ENCODE results near the gene GPR68.
"Not testable (repeated sequence)": the region's sequence is repeated elsewhere in the genome, so short reads cannot be mapped to it uniquely, and the experiment has no call there.

GPR68 gene

GRCh38 chr14:91228112-91229004 lies 16.1 kb downstream of the GPR68 start:
- no peak for DNase-seq

- no peak for DNase-seq
Observed at GRCh38 chr14:91227183-91227628, 17.3 kb downstream of the GPR68 start.

GRCh38 chr14:91226360-91226759 lies 18.1 kb downstream of the GPR68 start:
- not testable (repeated sequence) for DNase-seq

- DNase-seq, result no peak
Observed at GRCh38 chr14:91225025-91225424, 19.5 kb downstream of the GPR68 start.

GRCh38 chr14:91223028-91223783 lies 21.3 kb downstream of the GPR68 start:
- no peak for DNase-seq

DNA sequence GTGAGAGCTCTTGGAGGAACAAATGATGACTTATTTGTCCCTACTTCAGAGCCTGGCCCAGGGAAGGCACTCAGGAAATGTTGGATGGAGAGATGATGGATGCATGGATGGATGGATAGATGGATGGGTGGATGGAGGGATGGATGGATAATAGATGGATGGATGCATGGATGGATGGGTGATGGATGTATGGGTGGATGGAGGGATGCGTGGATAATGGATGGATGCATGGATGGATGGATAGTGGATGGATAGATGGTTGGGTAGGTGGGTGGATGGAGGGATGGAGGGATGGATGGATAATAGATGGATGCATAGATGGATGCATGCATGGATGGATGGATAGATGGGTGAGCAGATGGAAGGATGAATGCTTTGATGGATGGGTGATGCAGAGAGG lies 23.2 kb downstream of the GPR68 start:
- no peak for DNase-seq

- peak; percentile 85 for DNase-seq
Observed at GRCh38 chr14:91220581-91221000, 23.9 kb downstream of the GPR68 start.

- no peak for DNase-seq
Observed at GRCh38 chr14:91219517-91220389, 24.8 kb downstream of the GPR68 start.

GRCh38 chr14:91218014-91218413 lies 26.5 kb downstream of the GPR68 start:
- DNase-seq, result no peak

- DNase-seq, result no peak
Observed at GRCh38 chr14:91216731-91217226, 27.7 kb downstream of the GPR68 start.

GRCh38 chr14:91215381-91215780 lies 29.1 kb downstream of the GPR68 start:
- DNase-seq, result no peak

- DNase-seq, result no peak
Observed at GRCh38 chr14:91214306-91214705, 30.2 kb downstream of the GPR68 start.

DNA sequence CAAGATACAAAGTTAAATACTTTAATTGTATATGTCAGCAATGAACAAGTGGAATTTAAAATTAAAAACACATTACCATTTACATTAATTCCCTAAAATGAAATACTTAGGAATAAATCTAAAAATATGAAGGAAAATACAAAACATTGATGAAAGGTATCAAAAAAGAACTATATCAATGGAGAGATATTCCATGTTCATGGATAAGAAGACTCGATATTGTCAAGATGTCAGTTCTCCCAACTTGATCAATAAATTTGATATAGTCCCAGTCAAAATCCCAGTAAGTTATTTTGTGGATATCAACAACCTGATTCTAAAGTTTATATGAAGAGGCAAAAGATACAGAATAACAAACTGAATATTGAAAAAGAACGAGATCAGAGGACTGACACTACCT lies 33.5 kb downstream of the GPR68 start:
- no peak for DNase-seq

DNA sequence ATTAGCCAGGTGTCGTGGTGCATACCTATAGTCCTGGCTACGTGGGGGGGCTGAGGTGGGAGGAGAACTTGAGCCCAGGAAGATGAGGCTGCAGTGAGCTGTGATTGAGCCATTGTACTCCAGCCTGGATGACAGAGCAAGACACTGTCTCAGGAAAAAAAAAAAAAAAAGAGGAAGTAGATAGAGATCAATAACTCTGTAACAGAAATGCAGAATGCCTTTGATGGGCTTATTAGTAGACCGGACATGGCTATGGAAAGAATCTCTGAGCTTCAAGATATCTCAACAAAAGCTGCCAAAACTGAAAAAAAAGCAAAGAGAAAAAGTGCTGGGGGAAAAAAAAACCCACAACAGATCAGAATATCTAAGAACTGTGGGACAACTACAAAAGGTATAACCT lies 37.5 kb downstream of the GPR68 start:
- DNase-seq, result no peak

GRCh38 chr14:91205459-91205858 lies 39.0 kb downstream of the GPR68 start:
- DNase-seq, result no peak

GRCh38 chr14:91204657-91205056 lies 39.8 kb downstream of the GPR68 start:
- DNase-seq, result no peak

DNA sequence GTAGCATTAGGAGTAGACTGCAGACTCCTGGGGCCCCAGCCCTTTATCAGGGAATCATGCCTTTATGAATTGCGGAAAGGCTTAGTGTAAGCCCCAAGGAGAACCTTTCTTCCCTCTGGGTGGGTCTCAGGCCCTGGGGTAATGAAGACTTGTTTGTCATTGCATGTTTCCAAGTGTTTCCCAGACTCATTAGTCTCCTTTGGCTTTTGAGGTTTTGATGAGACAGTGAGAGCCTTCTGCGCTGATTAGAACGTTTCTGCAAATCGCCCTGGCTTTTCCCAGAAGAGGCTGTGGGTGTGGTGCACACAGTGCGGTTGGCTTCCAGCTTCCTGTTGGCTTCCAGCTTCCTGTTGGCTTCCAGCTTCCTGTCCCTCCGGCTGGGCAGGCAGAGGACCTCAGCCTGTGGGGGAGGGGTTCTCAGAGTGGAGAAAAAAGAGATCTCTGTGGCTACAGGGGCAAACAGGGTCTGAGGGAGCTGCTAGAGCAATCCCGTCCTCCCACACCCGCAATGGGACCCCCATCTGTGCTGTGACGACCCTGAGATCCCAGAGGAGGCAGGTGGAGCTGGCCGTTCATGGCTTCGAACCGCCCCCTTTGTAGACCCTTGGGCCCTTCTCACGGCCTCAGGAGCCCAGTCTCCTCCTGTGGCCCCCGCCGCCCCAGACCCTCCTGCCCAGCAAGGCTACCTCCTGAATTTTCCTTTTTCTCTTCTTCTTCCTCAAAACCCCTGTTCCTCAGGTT lies 42.1 kb downstream of the GPR68 start:
- DNase-seq, result no peak

DNA sequence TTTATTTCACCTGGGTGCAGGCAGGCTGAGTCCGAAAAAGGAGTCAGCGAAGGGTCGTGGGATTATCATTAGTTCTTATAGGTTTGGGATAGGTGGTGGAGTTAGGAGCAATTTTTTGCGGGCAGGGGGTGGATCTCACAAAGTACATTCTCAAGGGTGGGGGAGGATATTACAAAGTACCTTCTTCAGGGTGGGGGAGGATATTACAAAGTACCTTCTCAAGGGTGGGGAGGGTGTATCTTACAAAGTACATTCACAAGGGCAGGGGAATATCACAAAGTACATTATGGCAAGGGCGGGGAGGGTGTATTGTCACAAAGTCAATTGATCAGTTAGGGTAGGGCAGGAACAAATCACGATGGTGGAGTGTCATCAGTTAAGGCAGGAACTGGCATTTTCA lies 43.7 kb downstream of the GPR68 start:
- not testable (repeated sequence) for DNase-seq

DNA sequence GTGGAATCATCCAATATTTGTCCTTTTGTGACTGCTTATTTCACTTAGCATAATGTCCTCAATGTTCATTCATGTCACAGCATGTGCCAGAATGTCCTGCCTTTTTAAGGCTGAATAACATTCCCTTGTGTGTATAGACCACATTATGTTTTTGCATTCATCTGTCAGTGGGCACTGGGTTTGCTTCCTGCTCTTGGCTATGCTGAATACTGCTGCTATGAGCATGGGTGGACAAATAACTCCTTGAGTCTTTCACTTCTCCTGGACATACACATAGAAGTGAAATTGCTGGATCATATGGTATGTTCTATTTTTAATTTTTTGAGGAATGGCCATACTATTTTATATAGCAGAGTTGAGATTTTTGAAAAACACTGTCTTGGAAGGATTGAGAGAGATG lies 46.9 kb downstream of the GPR68 start:
- DNase-seq, result no peak

- no peak for DNase-seq
Observed at GRCh38 chr14:91195881-91196280, 48.6 kb downstream of the GPR68 start.

GRCh38 chr14:91193069-91193468 lies 51.4 kb downstream of the GPR68 start:
- DNase-seq, result no peak

DNA sequence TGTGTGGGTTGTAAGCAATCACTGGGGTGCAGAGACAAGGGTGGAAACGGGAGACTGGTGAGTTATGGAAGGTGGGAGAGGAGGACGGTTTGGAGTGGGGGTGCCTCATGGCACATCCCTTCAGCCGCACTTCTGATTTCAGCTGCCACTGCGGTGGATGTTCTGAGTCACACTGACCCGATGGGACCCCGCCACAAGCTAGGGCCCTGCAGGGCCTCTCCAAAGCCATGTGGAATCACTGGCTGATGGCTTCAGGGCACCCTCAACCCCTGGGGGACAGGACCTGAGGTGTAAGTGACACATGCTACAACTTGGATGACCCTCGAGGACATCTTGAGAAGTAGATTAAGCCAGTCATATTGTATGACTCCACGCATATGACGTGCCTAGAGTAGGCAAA lies 53.7 kb downstream of the GPR68 start:
- no peak for DNase-seq

Data from DMS 273 treated with DMSO at 0.1 percent for 48 hours (cell line).